KMS-11 (cell line): Measurements from ENCODE around the gene ITFG1.

ENCODE experiments used
- H2AFZ ChIP-seq: fragments of 200-600 bp; sonication (generic); 2 replicates; pipeline ENCODE4 v1.6.1; 2016; ENCODE audit warnings: antibody characterized with exemption, mixed run types, low read depth
- H3K27ac ChIP-seq: fragments of 200-600 bp; sonication (generic); 2 replicates; pipeline ENCODE4 v1.6.1; 2016; ENCODE audit warnings: mild to moderate bottlenecking, mixed run types
- H3K27me3 ChIP-seq: fragments of 200-600 bp; sonication (generic); 2 replicates; pipeline ENCODE4 v1.6.1; 2017; ENCODE audit warnings: mild to moderate bottlenecking, low read depth, mixed run types, moderate library complexity; ENCODE audit not compliant: insufficient read depth
- H3K36me3 ChIP-seq: fragments of 200-600 bp; sonication (generic); 2 replicates; pipeline ENCODE4 v1.6.1; 2017; ENCODE audit warnings: mild to moderate bottlenecking, mixed run types; ENCODE audit not compliant: insufficient read depth
- H3K4me1 ChIP-seq: fragments of 200-600 bp; sonication (generic); 2 replicates; pipeline ENCODE4 v1.6.1; 2016; ENCODE audit warnings: mild to moderate bottlenecking, low read depth, mixed run types; ENCODE audit not compliant: poor library complexity, severe bottlenecking
- H3K4me2 ChIP-seq: fragments of 200-600 bp; sonication (generic); 2 replicates; pipeline ENCODE4 v1.7.0; 2016; ENCODE audit warnings: mild to moderate bottlenecking, mixed run types
- H3K4me3 ChIP-seq: fragments of 200-600 bp; sonication (generic); IDR thresholded peaks from 2 replicates; pipeline ENCODE4 v1.6.1; 2017; ENCODE audit warnings: low read depth, low read length, mixed read lengths; ENCODE audit not compliant: insufficient read depth
- H3K79me2 ChIP-seq: fragments of 200-600 bp; sonication (generic); 2 replicates; pipeline ENCODE4 v1.6.1; 2016; ENCODE audit warnings: low read depth, mixed run types; ENCODE audit not compliant: insufficient read depth
- H3K9ac ChIP-seq: fragments of 200-600 bp; sonication (generic); 2 replicates; pipeline ENCODE4 v1.6.1; 2016; ENCODE audit warnings: mild to moderate bottlenecking, mixed run types
- H4K20me1 ChIP-seq: fragments of 200-600 bp; sonication (generic); 2 replicates; pipeline ENCODE4 v1.6.1; 2016; ENCODE audit warnings: mild to moderate bottlenecking, mixed run types; ENCODE audit not compliant: insufficient read depth
- CTCF ChIP-seq: fragments of 200-600 bp; sonication (generic); conservative IDR thresholded peaks from 2 replicates; pipeline ENCODE4 v1.6.1; 2017; ENCODE audit warnings: low read depth, mild to moderate bottlenecking, antibody characterized with exemption, low read length, moderate library complexity, mixed read lengths

The ITFG1 gene

GRCh38 chr16:47127541-47127940 is 333.3 kb downstream of the ITFG1 start:
- H2AFZ ChIP-seq: no peak overlapping the region
- H3K79me2 ChIP-seq: peaks cover 19% of the 10 kb centered on the region; the same call in 1 of the 2 replicates
- TF ChIP-seq CTCF: no peak
- H3K4me3 ChIP-seq: no peak overlapping the region
- H3K4me1 ChIP-seq: no peaks in the 10 kb centered on the region
- no peak overlapping the region for H3K27ac ChIP-seq
- H4K20me1 ChIP-seq: no peaks in the 10 kb centered on the region
- H3K36me3 ChIP-seq: no peaks in the 10 kb centered on the region
- no peak overlapping the region for H3K4me2 ChIP-seq
- H3K9ac ChIP-seq: no peak overlapping the region
- H3K27me3 ChIP-seq: no peaks in the 10 kb centered on the region

GRCh38 chr16:47125757-47126156 is 335.1 kb downstream of the ITFG1 start:
- H2AFZ ChIP-seq: no peak overlapping the region
- H3K27me3 ChIP-seq: no peaks in the 10 kb centered on the region
- H3K27ac ChIP-seq: no peak overlapping the region
- no peak overlapping the region for H3K9ac ChIP-seq
- no peak overlapping the region for H3K4me2 ChIP-seq
- H3K4me1 ChIP-seq: no peaks in the 10 kb centered on the region
- H3K79me2 ChIP-seq: 0 out of 2 replicates have a peak, but pooled peaks cover 18% of the 10 kb centered on the region
- no peak for TF ChIP-seq CTCF
- no peaks in the 10 kb centered on the region for H3K36me3 ChIP-seq
- H3K4me3 ChIP-seq: no peak overlapping the region
- no peaks in the 10 kb centered on the region for H4K20me1 ChIP-seq

- no peaks in the 10 kb centered on the region for H4K20me1 ChIP-seq
- H3K79me2 ChIP-seq: no peaks in the 10 kb centered on the region
- no peak overlapping the region for H3K4me3 ChIP-seq
- no peak overlapping the region for H3K27ac ChIP-seq
- H3K36me3 ChIP-seq: no peaks in the 10 kb centered on the region; the same call in 1 of the 2 replicates
- no peak overlapping the region for H3K4me2 ChIP-seq
- no peak for TF ChIP-seq CTCF
- H2AFZ ChIP-seq: no peak overlapping the region
- H3K27me3 ChIP-seq: no peaks in the 10 kb centered on the region
- H3K9ac ChIP-seq: no peak overlapping the region
- peaks cover 15% of the 10 kb centered on the region for H3K4me1 ChIP-seq
Observed at GRCh38 chr16:47113130-47113529, 347.7 kb downstream of the ITFG1 start.

GRCh38 chr16:47110939-47111338 is 349.9 kb downstream of the ITFG1 start:
- H3K27me3 ChIP-seq: no peaks in the 10 kb centered on the region
- no peak overlapping the region for H3K4me3 ChIP-seq
- no peak overlapping the region for H3K4me2 ChIP-seq
- H2AFZ ChIP-seq: no peak overlapping the region
- H3K9ac ChIP-seq: no peak overlapping the region
- H4K20me1 ChIP-seq: no peaks in the 10 kb centered on the region
- H3K27ac ChIP-seq: no peak overlapping the region
- peaks cover 15% of the 10 kb centered on the region for H3K4me1 ChIP-seq
- no peaks in the 10 kb centered on the region; the same call in 1 of the 2 replicates for H3K36me3 ChIP-seq
- no peaks in the 10 kb centered on the region for H3K79me2 ChIP-seq
- TF ChIP-seq CTCF: no peak

GRCh38 chr16:47109361-47109760 is 351.5 kb downstream of the ITFG1 start:
- Histone ChIP-seq H4K20me1 (no peaks in the 10 kb centered on the region), H2AFZ (no peak overlapping the region), H3K4me2 (no peak overlapping the region), H3K4me3 (no peak overlapping the region), H3K79me2 (no peaks in the 10 kb centered on the region), H3K4me1 (peaks cover 6% of the 10 kb centered on the region), H3K9ac (no peak overlapping the region), H3K36me3 (no peaks in the 10 kb centered on the region; the same call in 1 of the 2 replicates), H3K27me3 (no peaks in the 10 kb centered on the region), H3K27ac (no peak overlapping the region)
- no peak for TF ChIP-seq CTCF
